ENCODE data around the gene DUSP1.
"Not testable (repeated sequence)": the region's sequence is repeated elsewhere in the genome, so short reads cannot be mapped to it uniquely, and the experiment has no call there.

- not testable (repeated sequence) for TF ChIP-seq CTCF, POLR2A (IDR thresholded peaks at IDR 0.05)
Measured at GRCh38 chr5:172787538-172787937, 16.5 kb upstream of the DUSP1 start.

Measured in testis (tissue), 2 donors.